WERI-Rb-1 (cell line): ENCODE results near the gene KCNA10.

Source experiments
- DNase-seq: peaks from one replicate; pipeline ENCODE4 v3.0.0-alpha.2; 2020
- H3K27ac ChIP-seq: fragments of 250-450 bp; sonication (Bioruptor Pico); 2 replicates; pipeline ENCODE4 v1.5.1; 2020; ENCODE audit warnings: mild to moderate bottlenecking, moderate library complexity
- H3K27me3 ChIP-seq: fragments of 250-450 bp; sonication (Bioruptor Pico); 2 replicates; pipeline ENCODE4 v1.5.1; 2021; ENCODE audit warnings: mild to moderate bottlenecking, low read depth, moderate library complexity; ENCODE audit not compliant: insufficient read depth, severe bottlenecking
- H3K36me3 ChIP-seq: fragments of 250-450 bp; sonication (Bioruptor Pico); 2 replicates; pipeline ENCODE4 v1.5.1; 2020; ENCODE audit warnings: mild to moderate bottlenecking, moderate library complexity
- H3K4me3 ChIP-seq: 2 replicates; pipeline ENCODE4 v1.5.1; 2011; ENCODE audit warnings: low read depth, mild to moderate bottlenecking, control low read depth, low read length
- H3K9me3 ChIP-seq: fragments of 250-450 bp; sonication (Bioruptor Pico); 2 replicates; pipeline ENCODE4 v1.5.1; 2021; ENCODE audit warnings: mild to moderate bottlenecking, moderate library complexity; ENCODE audit not compliant: severe bottlenecking
- CTCF ChIP-seq: IDR thresholded peaks from 2 replicates; pipeline ENCODE4 v1.5.1; 2011; ENCODE audit warnings: low read depth, mild to moderate bottlenecking, control low read depth, inconsistent platforms, low read length

KCNA10 gene

DNA sequence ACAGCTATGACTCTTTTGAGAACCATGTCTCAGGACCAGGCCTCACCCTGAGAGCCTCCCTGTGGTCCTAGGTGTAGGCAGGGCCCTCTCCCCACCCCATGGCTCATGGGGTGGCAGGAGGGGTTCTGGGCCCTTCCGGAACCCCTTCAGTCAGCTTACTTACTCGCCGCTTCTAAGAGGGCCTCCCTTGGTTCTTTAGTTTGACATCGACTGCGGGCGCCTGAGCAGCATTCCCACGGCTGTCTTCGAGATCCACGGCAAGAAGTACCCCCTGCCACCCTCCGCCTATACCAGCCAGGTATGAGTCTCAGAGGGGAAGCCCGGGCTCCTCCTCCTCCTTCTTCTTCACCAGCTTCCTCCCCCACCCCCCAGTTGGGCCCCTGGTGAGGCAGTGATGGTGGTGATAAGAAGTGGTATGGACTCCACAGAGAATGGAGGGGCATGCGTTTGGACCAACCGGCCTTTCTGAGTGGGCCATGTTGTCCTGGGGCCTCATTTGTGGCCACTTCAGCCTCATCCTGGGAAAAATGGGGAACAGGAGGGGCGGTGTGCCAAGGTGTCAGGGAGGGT is 28.9 kb downstream of the KCNA10 start:
- H3K27ac ChIP-seq: no peak overlapping the region
- H3K36me3 ChIP-seq: no peaks in the 10 kb centered on the region
- no peaks in the 10 kb centered on the region for H3K27me3 ChIP-seq
- DNase-seq: no peak
- no peak for TF ChIP-seq CTCF
- no peaks in the 10 kb centered on the region for H3K9me3 ChIP-seq
- no peak overlapping the region for H3K4me3 ChIP-seq

GRCh38 chr1:110489406-110489805 is 29.6 kb downstream of the KCNA10 start:
- Histone ChIP-seq H3K27me3 (no peaks in the 10 kb centered on the region), H3K36me3 (no peaks in the 10 kb centered on the region), H3K4me3 (no peak overlapping the region), H3K27ac (no peak overlapping the region), H3K9me3 (no peaks in the 10 kb centered on the region)
- no peak for TF ChIP-seq CTCF
- no peak for DNase-seq

GRCh38 chr1:110488867-110489266 is 30.1 kb downstream of the KCNA10 start:
- Histone ChIP-seq H3K4me3 (no peak overlapping the region), H3K27me3 (no peaks in the 10 kb centered on the region)
- TF ChIP-seq CTCF: no peak

GRCh38 chr1:110488161-110488560 is 30.8 kb downstream of the KCNA10 start:
- TF ChIP-seq CTCF: no peak
- no peak for DNase-seq
- no peak overlapping the region for H3K4me3 ChIP-seq
- H3K36me3 ChIP-seq: no peaks in the 10 kb centered on the region
- no peaks in the 10 kb centered on the region for H3K9me3 ChIP-seq
- no peak overlapping the region for H3K27ac ChIP-seq
- no peaks in the 10 kb centered on the region for H3K27me3 ChIP-seq

More at GRCh38 chr1:110488867-110489266, 30.1 kb downstream of the KCNA10 start:
- Histone ChIP-seq H3K36me3 (no peaks in the 10 kb centered on the region), H3K9me3 (no peaks in the 10 kb centered on the region), H3K27ac (no peak overlapping the region)
- DNase-seq: no peak

DNA sequence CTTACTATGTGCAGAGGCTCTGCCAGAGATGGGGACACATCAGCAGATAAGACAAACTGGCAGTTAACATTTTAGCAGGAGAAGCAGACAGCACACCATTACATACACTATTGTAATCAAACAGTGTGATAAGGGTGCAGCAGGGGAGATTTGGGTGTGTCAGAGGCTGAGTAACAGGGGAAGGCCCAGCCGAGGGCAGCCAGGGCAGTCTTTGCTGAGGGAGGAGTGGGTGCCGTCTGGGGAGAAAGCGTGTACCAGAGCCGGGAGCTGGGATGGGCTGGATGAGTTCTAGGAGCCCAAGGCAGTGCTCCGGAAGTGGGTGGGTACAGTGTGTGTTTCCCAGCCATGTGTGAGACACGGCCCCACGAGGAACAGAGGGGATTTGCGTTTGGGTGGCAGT is 31.2 kb downstream of the KCNA10 start:
- Histone ChIP-seq H3K36me3 (no peaks in the 10 kb centered on the region), H3K4me3 (no peak overlapping the region), H3K27me3 (no peaks in the 10 kb centered on the region), H3K27ac (no peak overlapping the region), H3K9me3 (no peaks in the 10 kb centered on the region)
- no peak for TF ChIP-seq CTCF
- DNase-seq: no peak

GRCh38 chr1:110485725-110486124 is 33.2 kb downstream of the KCNA10 start:
- H3K4me3 ChIP-seq: no peak overlapping the region
- no peaks in the 10 kb centered on the region for H3K9me3 ChIP-seq
- no peak for DNase-seq
- TF ChIP-seq CTCF: no peak
- no peak overlapping the region for H3K27ac ChIP-seq
- H3K27me3 ChIP-seq: no peaks in the 10 kb centered on the region
- H3K36me3 ChIP-seq: no peaks in the 10 kb centered on the region
